ENCODE results near the gene DUSP8. TPM values are rescaled to one million over a fixed set of nuclear protein-coding genes. Genes with fewer than 3 reads are reported as not detected.

DUSP8 gene
- total and polyA plus RNA-seq, 2 of the 8 experiments (the other 6 are each of a cell fraction or from before 2014, with no cell fraction given): 2.8 to 3.6 TPM

DNA sequence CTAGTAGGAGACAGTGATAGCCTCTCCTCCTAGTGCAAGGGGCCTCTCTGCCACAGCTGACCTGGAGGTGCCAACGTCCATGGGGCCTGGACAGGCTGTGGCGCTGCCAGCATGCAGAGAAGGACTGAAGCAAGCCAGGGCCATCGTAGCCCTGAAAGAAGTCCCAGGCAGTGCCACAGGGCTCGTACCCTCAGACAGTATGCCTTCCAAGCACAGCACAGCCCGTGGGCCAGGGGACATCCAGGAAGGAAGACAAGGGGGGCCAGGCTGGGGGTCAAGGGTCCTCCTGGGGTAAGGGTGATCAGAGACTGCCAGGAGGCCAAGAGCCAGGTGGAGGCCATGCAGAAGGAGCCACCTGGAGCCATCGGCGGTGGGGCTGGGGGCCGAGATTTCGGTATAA, 65.1 kb downstream of the DUSP8 start:
- no peak overlapping the region for H4K5ac ChIP-seq (ENCODE audit: insufficient read length, low read depth, low read length)
- H2BK120ac ChIP-seq (replicated peaks; ENCODE audit: low read depth, low read length): no peak overlapping the region
- H4K8ac ChIP-seq (ENCODE audit: extremely low read depth, insufficient read depth, low read length): no peak overlapping the region
- H3K23ac ChIP-seq (ENCODE audit: insufficient read length): no peak overlapping the region
- H3K14ac ChIP-seq (ENCODE audit: insufficient read length): no peak overlapping the region
- H2BK15ac ChIP-seq (ENCODE audit: low read length): 0 out of 2 replicates have a peak overlapping the region, but pooled peaks have one; percentile 46
- DNase-seq (ENCODE audit: low read depth in 1 of 2, low spot score in 2 of 2): no peak
- H3K4me3 ChIP-seq (ENCODE audit: extremely low read depth in 1 of 4, insufficient read depth in 2 of 4, low read depth in 3 of 4, low read length in 4 of 4): no peak overlapping the region
- no peaks in the 10 kb centered on the region for H3K23me2 ChIP-seq (ENCODE audit: low read depth, low read length)
- H3K56ac ChIP-seq (replicated peaks; ENCODE audit: insufficient read length, low read depth, low read length): no peak overlapping the region
- H4K20me1 ChIP-seq (replicated peaks in 1 of 2; ENCODE audit: control insufficient read depth in 1 of 2, insufficient read depth in 2 of 2, low read length in 2 of 2): peaks cover 5 to 16% of the 10 kb centered on the region in 2 experiments
- no peak overlapping the region for H2BK20ac ChIP-seq (ENCODE audit: low read length)
- no peaks in the 10 kb centered on the region for H3K36me3 ChIP-seq (ENCODE audit: control insufficient read depth in 2 of 4, insufficient read depth in 4 of 4, low read length in 3 of 4)
- H3K9me3 ChIP-seq (ENCODE audit: insufficient read depth in 2 of 2, low read depth in 1 of 2, low read length in 1 of 2): no peaks in the 10 kb centered on the region
- 0 out of 2 replicates have a peak overlapping the region, but pooled peaks have one; percentile 39 for H2BK12ac ChIP-seq (ENCODE audit: low read depth, low read length)
- no peak overlapping the region for H2AFZ ChIP-seq (ENCODE audit: low read length)
- peaks cover 17% of the 10 kb centered on the region for H3K79me1 ChIP-seq (ENCODE audit: low read depth, low read length)
- no peak overlapping the region for H3K4me2 ChIP-seq (ENCODE audit: insufficient read depth in 1 of 2, low read depth in 2 of 2, low read length in 2 of 2)
- H3K9ac ChIP-seq (replicated peaks in 1 of 4; ENCODE audit: extremely low read depth in 1 of 4, low read depth in 3 of 4, low read length in 3 of 4): no peak overlapping the region
- peaks cover 0 to 18% (median 9%) of the 10 kb centered on the region in 4 experiments; a peak in 3 of 7 replicates for H3K4me1 ChIP-seq (replicated peaks in 1 of 4; ENCODE audit: control insufficient read depth in 3 of 4, insufficient read depth in 4 of 4, low read length in 3 of 4)
- H2BK5ac ChIP-seq (ENCODE audit: low read depth, low read length): peak overlapping the region; percentile 39; the same call in 1 of the 2 replicates
- no peak overlapping the region; the same call in 1 of the 2 replicates for H3K18ac ChIP-seq (ENCODE audit: extremely low read depth, low read length)
- no peak for FAIRE-seq
- ChIA-PET CTCF (ENCODE audit: partially characterized antibody) (interaction anchor here (0.8 to 2.3 kb wide), 9 partner anchors 9 to 67 kb away, joined by 3 to 8 read pairs (median 5); no protein-coding TSS in a partner anchor), POLR2A (ENCODE audit: partially characterized antibody) (no interaction called here)
- H3K27me3 ChIP-seq (replicated peaks in 1 of 4; ENCODE audit: control insufficient read depth in 3 of 4, extremely low read depth in 1 of 4, insufficient read depth in 3 of 4, low read length in 3 of 4): no peaks in the 10 kb centered on the region
- H4K91ac ChIP-seq (replicated peaks; ENCODE audit: insufficient read length, low read length): no peak overlapping the region
- H3K27ac ChIP-seq (ENCODE audit: low read depth, low read length): peak overlapping the region; percentile 24; the same call in 1 of the 2 replicates
- TF ChIP-seq SAP30 (IDR thresholded peaks at IDR 0.05; ENCODE audit: insufficient read depth, insufficient replicate concordance, low read length) (no peak), KDM1A (IDR thresholded peaks at IDR 0.05; ENCODE audit: borderline replicate concordance, low read length) (no peak), BCL11A (IDR thresholded peaks at IDR 0.05; ENCODE audit: low read depth in 2 of 2, low read length in 2 of 2) (no peak), POU5F1 (IDR thresholded peaks at IDR 0.05; ENCODE audit: low read depth, low read length) (no peak), SP1 (IDR thresholded peaks at IDR 0.05; ENCODE audit: low read depth, low read length) (no peak), RFX5 (IDR thresholded peaks at IDR 0.05; ENCODE audit: borderline replicate concordance, low read depth, low read length) (no peak)
- WGBS, 2 experiments (ENCODE audit: extremely low coverage in 1 of 2, insufficient coverage in 1 of 2, insufficient read length in 1 of 2, insufficient replicate concordance in 2 of 2, low coverage in 1 of 2, low lambda C conversion rate in 2 of 2, missing lambda C conversion rate in 1 of 2): 90% methylated on average over 9 of the region's 9 CpGs; no CpG with 5 or more reads in 1 of the 2 experiments
- H2AK5ac ChIP-seq (ENCODE audit: low read depth, low read length): peak overlapping the region; percentile 53; the same call in 1 of the 2 replicates
- no peak overlapping the region for H3K4ac ChIP-seq (replicated peaks; ENCODE audit: insufficient read length, low read depth, low read length)
- H3K79me2 ChIP-seq (ENCODE audit: control insufficient read depth in 1 of 2, insufficient read depth in 2 of 2, low read length in 2 of 2): peaks cover 0 to 25% of the 10 kb centered on the region in 2 experiments; a peak in 1 of 4 replicates
